ENCODE data around the gene TPM4. TPM values are rescaled to one million over a fixed set of nuclear protein-coding genes. Genes with fewer than 3 reads are reported as not detected.

Gene TPM4
- total RNA-seq, 1 donor from 2014 or later: 283 TPM

DNA sequence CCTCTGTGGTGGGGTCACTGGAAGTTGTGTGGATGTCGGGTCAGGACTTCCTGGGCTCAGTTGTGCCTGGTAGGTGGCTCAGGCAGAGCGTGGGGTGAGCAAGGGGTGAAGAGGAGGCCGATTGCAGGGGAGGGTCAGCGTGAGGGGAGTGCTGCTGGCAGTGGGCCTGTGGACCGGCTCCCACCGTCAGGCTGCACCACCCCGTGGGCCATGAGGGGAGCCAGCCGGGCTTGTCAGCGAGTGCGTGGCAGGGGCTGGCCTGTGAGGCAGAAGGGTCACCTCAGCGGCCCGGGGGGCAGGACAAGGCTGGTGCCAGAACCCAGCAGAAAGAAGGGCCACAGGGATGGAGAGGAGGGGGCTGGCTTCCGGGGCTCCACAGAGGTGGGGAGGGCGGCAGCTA is 48.7 kb downstream of the TPM4 start:
- Mint-ChIP-seq H3K27ac (no peak overlapping the region), H3K4me3 (no peak overlapping the region), H3K27me3 (no peaks in the 10 kb centered on the region), H3K36me3 (ENCODE audit: low read depth) (peaks cover 68% of the 10 kb centered on the region), H3K9me3 (no peaks in the 10 kb centered on the region), H3K4me1 (peaks cover 1% of the 10 kb centered on the region)
- intact Hi-C loops (cut with micrococcal nuclease): no loop called here
- no peak for DNase-seq

GRCh38 chr19:16125737-16126495 is 49.6 kb downstream of the TPM4 start:
- Mint-ChIP-seq H3K4me3 (no peak overlapping the region), H3K27ac (no peak overlapping the region), H3K9me3 (peaks cover under 1% of the 10 kb centered on the region), H3K27me3 (no peaks in the 10 kb centered on the region), H3K36me3 (ENCODE audit: low read depth) (peaks cover 69% of the 10 kb centered on the region), H3K4me1 (no peaks in the 10 kb centered on the region)
- DNase-seq: no peak
- intact Hi-C loops (cut with micrococcal nuclease): no loop called here

DNA sequence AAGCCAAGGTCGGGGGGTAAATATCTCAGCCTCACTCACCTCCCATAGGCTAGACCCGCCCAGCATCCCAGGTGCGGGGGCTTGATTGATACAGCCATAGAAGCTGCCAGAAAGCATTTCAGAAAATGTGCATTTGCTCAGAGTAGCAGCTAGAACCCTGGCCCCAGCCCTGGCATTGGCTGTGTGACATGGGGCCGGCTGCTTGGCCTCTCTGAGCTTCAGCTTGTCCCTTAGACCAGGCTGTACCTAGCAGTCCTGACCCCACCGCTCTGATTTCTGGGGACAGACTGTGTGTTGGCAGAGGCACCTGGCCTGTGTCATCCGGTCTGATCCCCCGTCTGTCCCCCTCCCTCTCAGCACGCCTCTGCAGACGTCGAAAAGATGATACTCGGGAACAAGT is 50.8 kb downstream of the TPM4 start:
- H3K36me3 Mint-ChIP-seq (ENCODE audit: low read depth): peaks cover 73% of the 10 kb centered on the region

GRCh38 chr19:16127776-16128371 is 51.6 kb downstream of the TPM4 start:
- H3K27me3 Mint-ChIP-seq: no peaks in the 10 kb centered on the region
- H3K27ac Mint-ChIP-seq: no peak overlapping the region
- H3K4me1 Mint-ChIP-seq: peaks cover 3% of the 10 kb centered on the region
- intact Hi-C loops (cut with micrococcal nuclease): no loop called here
- no peak for DNase-seq
- H3K4me3 Mint-ChIP-seq: no peak overlapping the region
- peaks cover 11% of the 10 kb centered on the region for H3K9me3 Mint-ChIP-seq
- H3K36me3 Mint-ChIP-seq (ENCODE audit: low read depth): peaks cover 78% of the 10 kb centered on the region

More for the DNA sequence above, 50.8 kb downstream of the TPM4 start:
- Mint-ChIP-seq H3K27ac (peak overlapping the region; percentile 45), H3K4me3 (no peak overlapping the region), H3K9me3 (peaks cover 11% of the 10 kb centered on the region), H3K4me1 (peaks cover 3% of the 10 kb centered on the region), H3K27me3 (no peaks in the 10 kb centered on the region)
- no peak for DNase-seq
- intact Hi-C loops (cut with micrococcal nuclease): no loop called here

DNA sequence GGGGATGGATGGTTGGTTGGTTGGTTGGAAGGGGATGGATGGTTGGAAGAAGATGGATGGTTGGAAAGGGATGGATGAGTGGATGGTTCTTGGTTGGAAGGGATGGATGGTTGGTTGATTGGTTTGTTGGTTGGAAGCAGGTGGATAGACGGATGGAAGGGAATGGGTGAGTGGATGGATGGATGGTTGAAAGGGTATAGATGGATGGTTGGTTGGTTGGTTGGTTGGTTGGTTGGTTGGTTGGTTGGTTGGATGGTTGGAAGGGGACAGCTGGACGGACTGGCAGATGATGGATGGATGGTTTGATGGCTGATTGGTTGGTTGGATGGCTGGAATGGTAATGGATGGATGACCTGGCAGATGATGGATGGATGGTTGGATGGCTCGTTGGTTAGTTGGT is 55.4 kb downstream of the TPM4 start:
- H3K9me3 Mint-ChIP-seq: peaks cover 11% of the 10 kb centered on the region
- H3K27me3 Mint-ChIP-seq: no peaks in the 10 kb centered on the region
- peaks cover 3% of the 10 kb centered on the region for H3K4me1 Mint-ChIP-seq
- H3K36me3 Mint-ChIP-seq (ENCODE audit: low read depth): peaks cover 73% of the 10 kb centered on the region
- no peak overlapping the region for H3K27ac Mint-ChIP-seq
- no peak for DNase-seq
- intact Hi-C loops (cut with micrococcal nuclease): no loop called here
- no peak overlapping the region for H3K4me3 Mint-ChIP-seq

GRCh38 chr19:16133818-16134217 is 57.5 kb downstream of the TPM4 start:
- Mint-ChIP-seq H3K4me1 (peaks cover 3% of the 10 kb centered on the region), H3K36me3 (ENCODE audit: low read depth) (peaks cover 59% of the 10 kb centered on the region), H3K27me3 (no peaks in the 10 kb centered on the region), H3K4me3 (no peak overlapping the region), H3K9me3 (peaks cover 11% of the 10 kb centered on the region), H3K27ac (no peak overlapping the region)
- no peak for DNase-seq
- intact Hi-C loops (cut with micrococcal nuclease): no loop called here

DNA sequence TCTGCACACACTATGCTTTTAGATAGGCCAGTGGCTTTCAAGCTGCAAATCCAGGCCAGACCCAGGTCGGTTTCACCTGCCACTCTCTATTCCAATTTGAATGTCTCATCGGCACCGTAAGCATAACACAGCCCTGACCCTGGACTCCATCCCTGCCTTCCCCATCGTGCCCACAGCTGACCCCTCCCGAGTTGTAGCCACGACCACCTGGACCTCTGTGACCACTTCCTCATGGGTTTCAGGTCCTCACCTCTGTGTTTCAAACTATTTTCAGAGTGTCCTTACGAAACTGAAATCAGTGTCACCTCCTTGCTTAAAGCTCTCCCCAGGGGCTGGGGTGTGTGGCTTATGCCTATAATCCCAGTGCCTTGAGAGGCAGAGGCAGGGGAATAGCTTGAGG is 58.2 kb downstream of the TPM4 start:
- peaks cover 11% of the 10 kb centered on the region for H3K9me3 Mint-ChIP-seq
- H3K4me3 Mint-ChIP-seq: no peak overlapping the region
- H3K36me3 Mint-ChIP-seq (ENCODE audit: low read depth): peaks cover 53% of the 10 kb centered on the region
- H3K4me1 Mint-ChIP-seq: peaks cover 3% of the 10 kb centered on the region
- H3K27me3 Mint-ChIP-seq: no peaks in the 10 kb centered on the region
- DNase-seq: no peak
- H3K27ac Mint-ChIP-seq: no peak overlapping the region
- intact Hi-C loops (cut with micrococcal nuclease): no loop called here

DNA sequence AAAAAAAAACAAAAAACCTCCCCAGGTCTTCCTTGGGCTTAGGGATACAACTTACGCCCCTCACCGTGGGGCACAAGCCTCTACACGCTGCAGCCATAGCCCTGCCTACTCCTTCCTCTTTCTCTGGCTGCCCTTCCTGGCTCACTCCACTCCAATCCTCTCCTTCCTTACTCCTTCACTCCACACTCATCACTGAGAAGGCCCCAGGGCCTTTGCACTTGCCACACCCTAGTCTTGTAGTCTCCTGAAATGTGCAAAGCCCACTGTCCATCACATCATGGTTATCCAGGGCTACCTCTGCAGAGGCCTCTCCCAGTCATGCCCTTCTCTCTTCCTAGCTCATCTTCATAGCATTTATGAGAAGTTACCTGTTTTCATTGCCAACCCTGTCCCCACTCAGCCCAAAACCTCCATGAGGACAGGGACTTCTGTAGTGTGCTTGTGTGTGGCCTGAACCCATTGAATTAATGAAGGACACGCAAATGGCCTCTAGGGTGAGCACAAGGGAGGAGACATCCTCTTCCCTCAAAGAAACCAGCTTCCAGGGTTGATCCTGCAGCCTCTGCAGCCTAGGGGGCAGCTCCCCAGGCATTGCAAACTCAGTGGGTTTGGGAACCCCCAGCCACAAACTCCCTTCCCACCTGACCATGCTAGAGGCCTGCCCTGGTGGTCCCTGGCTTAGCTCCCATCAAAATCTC is 59.3 kb downstream of the TPM4 start:
- no peak overlapping the region for H3K27ac Mint-ChIP-seq
- H3K27me3 Mint-ChIP-seq: no peaks in the 10 kb centered on the region
- intact Hi-C loops (cut with micrococcal nuclease): no loop called here
- H3K36me3 Mint-ChIP-seq (ENCODE audit: low read depth): peaks cover 44% of the 10 kb centered on the region
- H3K4me1 Mint-ChIP-seq: peaks cover 7% of the 10 kb centered on the region
- DNase-seq: no peak
- no peak overlapping the region for H3K4me3 Mint-ChIP-seq
- peaks cover 11% of the 10 kb centered on the region for H3K9me3 Mint-ChIP-seq

GRCh38 chr19:16136185-16136999 is 60.1 kb downstream of the TPM4 start:
- Mint-ChIP-seq H3K4me3 (no peak overlapping the region), H3K36me3 (ENCODE audit: low read depth) (peaks cover 36% of the 10 kb centered on the region), H3K27ac (no peak overlapping the region), H3K9me3 (peaks cover 6% of the 10 kb centered on the region), H3K4me1 (peaks cover 11% of the 10 kb centered on the region), H3K27me3 (no peaks in the 10 kb centered on the region)
- intact Hi-C loops (cut with micrococcal nuclease): no loop called here
- no peak for DNase-seq

DNA sequence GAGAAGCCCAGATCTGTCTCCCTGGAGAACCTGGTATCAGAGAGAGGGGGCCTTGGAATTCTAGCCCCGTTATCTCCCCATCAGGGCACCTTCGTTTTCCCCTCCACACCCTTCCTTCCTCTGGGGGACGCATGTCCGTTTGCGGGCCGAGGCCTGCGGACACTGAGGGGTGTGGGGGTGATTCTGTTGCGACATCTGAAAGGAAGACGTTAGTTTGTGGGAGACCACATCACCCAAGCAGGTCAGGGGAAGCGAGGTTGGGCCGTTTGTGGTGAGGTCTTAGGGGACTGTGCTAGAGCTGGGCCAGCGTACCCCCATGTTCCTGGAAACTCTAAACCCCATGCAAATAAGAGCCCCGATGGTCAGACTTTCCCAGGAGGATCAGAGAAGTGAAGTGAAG is 63.5 kb downstream of the TPM4 start:
- Mint-ChIP-seq H3K36me3 (ENCODE audit: low read depth) (peaks cover 4% of the 10 kb centered on the region), H3K4me1 (peaks cover 30% of the 10 kb centered on the region), H3K9me3 (no peaks in the 10 kb centered on the region), H3K4me3 (no peak overlapping the region), H3K27ac (no peak overlapping the region), H3K27me3 (no peaks in the 10 kb centered on the region)
- intact Hi-C loops (cut with micrococcal nuclease): no loop called here
- DNase-seq: no peak

- no peak for DNase-seq
- no peak overlapping the region for H3K4me3 Mint-ChIP-seq
- intact Hi-C loops (cut with micrococcal nuclease): no loop called here
- peak overlapping the region; percentile 51 for H3K27ac Mint-ChIP-seq
- peaks cover 38% of the 10 kb centered on the region for H3K4me1 Mint-ChIP-seq
- no peaks in the 10 kb centered on the region for H3K27me3 Mint-ChIP-seq
- H3K36me3 Mint-ChIP-seq (ENCODE audit: low read depth): peaks cover 6% of the 10 kb centered on the region
- no peaks in the 10 kb centered on the region for H3K9me3 Mint-ChIP-seq
These were observed 64.7 kb downstream of the TPM4 start for GRCh38 chr19:16141043-16141442.

- Mint-ChIP-seq H3K4me3 (peak overlapping the region; percentile 21), H3K27me3 (no peaks in the 10 kb centered on the region), H3K36me3 (ENCODE audit: low read depth) (peaks cover 11% of the 10 kb centered on the region), H3K27ac (peak overlapping the region; percentile 65), H3K9me3 (no peaks in the 10 kb centered on the region), H3K4me1 (peaks cover 44% of the 10 kb centered on the region)
- DNase-seq: no peak
- intact Hi-C loops (cut with micrococcal nuclease): loop anchor here (2.0 kb wide), 2 partner anchors 19 to 23 kb away; no protein-coding TSS in a partner anchor
These were observed 65.8 kb downstream of the TPM4 start for GRCh38 chr19:16142032-16142580.

DNA sequence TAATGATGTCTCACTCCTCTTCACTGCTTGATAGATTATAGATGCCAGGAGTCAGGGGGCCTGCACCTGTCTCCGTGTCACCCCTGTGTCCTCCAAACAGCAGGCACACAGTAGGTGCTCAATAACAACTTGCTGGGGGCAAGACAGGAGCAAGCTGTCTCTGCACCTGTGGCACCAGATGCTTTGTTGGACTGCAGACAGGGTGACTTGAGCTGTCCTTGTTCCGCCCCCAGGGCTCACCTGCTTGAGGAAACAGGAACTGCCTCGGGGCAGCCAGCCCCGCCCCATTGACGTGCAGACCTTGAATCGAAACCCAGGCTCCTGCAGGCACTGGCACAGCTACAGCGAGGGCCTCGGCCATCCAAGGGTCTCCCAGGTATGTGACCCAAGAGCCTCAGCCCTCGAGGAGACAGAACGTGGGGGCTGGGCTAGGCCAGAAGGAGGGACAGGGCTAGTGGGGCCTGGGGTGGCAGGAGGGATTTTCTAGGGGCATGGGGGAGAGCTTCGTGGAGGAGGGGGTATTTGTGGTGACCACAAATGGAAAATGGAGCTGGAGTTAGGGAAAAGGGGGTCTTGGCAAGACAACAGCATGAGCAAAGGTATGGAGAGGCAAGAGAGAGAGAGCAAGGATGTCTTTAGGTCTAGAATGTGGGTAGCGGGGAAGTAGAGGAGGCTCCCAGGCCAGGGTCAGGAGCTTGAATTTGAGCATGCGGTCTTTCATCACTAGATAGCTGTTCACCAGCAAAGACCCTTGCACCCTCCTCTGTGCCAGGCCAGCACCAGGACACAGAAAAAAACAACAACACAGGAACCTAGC is 67.3 kb downstream of the TPM4 start, which contains the start of gene HSH2D:
TSS of gene HSH2D (plus strand) at position 287 of the 817 bp plus-strand sequence. CDS start 5,066 bp downstream, outside the sequence.
- H3K9me3 Mint-ChIP-seq: no peaks in the 10 kb centered on the region
- peaks cover 15% of the 10 kb centered on the region for H3K36me3 Mint-ChIP-seq (ENCODE audit: low read depth)

More for the DNA sequence above, 67.3 kb downstream of the TPM4 start, which contains the start of gene HSH2D:
- intact Hi-C loops (cut with micrococcal nuclease): loop anchor here (1.0 to 2.0 kb wide), 3 partner anchors 17 to 39 kb away; no protein-coding TSS in a partner anchor
- Mint-ChIP-seq H3K27me3 (no peaks in the 10 kb centered on the region), H3K4me1 (peaks cover 45% of the 10 kb centered on the region), H3K27ac (peak within 1 kb of the TSS; percentile 98), H3K4me3 (peak within 1 kb of the TSS; percentile 96)
- peak; percentile 95 for DNase-seq

All from activated CD4-positive, alpha-beta T cell treated with anti-CD3 and anti-CD28 coated beads, Interleukin-2, amount 10 ng/mL, durations not matched to agents 24 days and 14 days (primary cell).